DOHH2 (cell line): ENCODE measurements around the gene TRAK2.

ENCODE experiments used
- H3F3A ChIP-seq: fragments of 200-600 bp; sonication (generic), shearing (Covaris generic); 2 replicates; pipeline ENCODE4 v1.6.0; 2016; ENCODE audit warnings: antibody characterized with exemption, mild to moderate bottlenecking; ENCODE audit not compliant: control insufficient read depth, insufficient read depth
- H3K27ac ChIP-seq: fragments of 200-600 bp; sonication (generic); 2 replicates; pipeline ENCODE4 v1.5.1; 2014; ENCODE audit warnings: low read depth, mild to moderate bottlenecking, low read length, moderate library complexity
- H3K27me3 ChIP-seq: fragments of 200-600 bp; sonication (generic); 2 replicates; pipeline ENCODE4 v1.6.1; 2014; ENCODE audit warnings: mild to moderate bottlenecking, low read length, mixed read lengths; ENCODE audit not compliant: control insufficient read depth
- H3K36me3 ChIP-seq: fragments of 200-600 bp; sonication (generic); 2 replicates; pipeline ENCODE4 v1.6.1; 2014; ENCODE audit warnings: mild to moderate bottlenecking, low read length, moderate library complexity, mixed read lengths; ENCODE audit not compliant: control insufficient read depth
- H3K4me1 ChIP-seq: fragments of 200-600 bp; sonication (generic); 2 replicates; pipeline ENCODE4 v1.6.1; 2014; ENCODE audit warnings: mild to moderate bottlenecking, low read length, mixed read lengths; ENCODE audit not compliant: control insufficient read depth
- H3K4me2 ChIP-seq: fragments of 200-600 bp; sonication (generic); 2 replicates; pipeline ENCODE4 v1.6.0; 2014; ENCODE audit warnings: mild to moderate bottlenecking, low read length, moderate library complexity
- H3K4me3 ChIP-seq: fragments of 200-600 bp; sonication (generic); 2 replicates; pipeline ENCODE4 v1.5.1; 2014; ENCODE audit warnings: mild to moderate bottlenecking, low read length, mixed read lengths
- H3K79me2 ChIP-seq: fragments of 200-600 bp; sonication (generic); 2 replicates; pipeline ENCODE4 v1.6.1; 2014; ENCODE audit warnings: mild to moderate bottlenecking, low read length, mixed read lengths; ENCODE audit not compliant: control insufficient read depth
- H3K9me2 ChIP-seq: fragments of 200-600 bp; sonication (generic); replicated peaks from 2 replicates; pipeline ENCODE4 v1.6.1; 2014; ENCODE audit warnings: mild to moderate bottlenecking, low read length, mixed read lengths; ENCODE audit not compliant: control insufficient read depth
- H3K9me3 ChIP-seq: fragments of 200-600 bp; sonication (generic); 2 replicates; pipeline ENCODE4 v1.6.1; 2014; ENCODE audit warnings: antibody characterized with exemption, low read length, mixed read lengths; ENCODE audit not compliant: control insufficient read depth, insufficient read depth
- H4K20me1 ChIP-seq: fragments of 200-600 bp; sonication (generic); 2 replicates; pipeline ENCODE4 v1.6.0; 2014; ENCODE audit warnings: low read depth, mild to moderate bottlenecking, antibody characterized with exemption, low read length, moderate library complexity; ENCODE audit not compliant: control insufficient read depth, insufficient read depth
- CTCF ChIP-seq: fragments of 200-600 bp; sonication (generic); IDR thresholded peaks from one replicate; pipeline ENCODE4 v1.5.1; 2014; ENCODE audit warnings: antibody characterized with exemption, mild to moderate bottlenecking, low read depth, low read length; ENCODE audit not compliant: poor library complexity, severe bottlenecking
- EZH2phosphoT487 ChIP-seq: fragments of 200-600 bp; sonication (generic); IDR thresholded peaks from 2 replicates; pipeline ENCODE4 v1.6.1; 2017; ENCODE audit warnings: borderline replicate concordance, mild to moderate bottlenecking, antibody characterized with exemption, low read length, moderate library complexity, mixed read lengths

TRAK2 gene

GRCh38 chr2:201447086-201447485 lies 4.2 kb downstream of the TRAK2 start:
- Histone ChIP-seq H3F3A (0 out of 2 replicates have a peak, but pooled peaks cover 3% of the 10 kb centered on the region), H3K79me2 (peaks cover 8% of the 10 kb centered on the region), H3K4me1 (peaks cover 5% of the 10 kb centered on the region), H3K4me3 (no peak overlapping the region), H3K27ac (no peak overlapping the region), H3K4me2 (no peak overlapping the region), H3K36me3 (no peaks in the 10 kb centered on the region), H3K27me3 (no peaks in the 10 kb centered on the region; the same call in 1 of the 2 replicates), H3K9me3 (no peaks in the 10 kb centered on the region), H4K20me1 (no peaks in the 10 kb centered on the region; the same call in 1 of the 2 replicates), H3K9me2 (no peaks in the 10 kb centered on the region)
- no peak for TF ChIP-seq CTCF
- no peak for TF ChIP-seq EZH2phosphoT487

- no peak for TF ChIP-seq EZH2phosphoT487
- no peak for TF ChIP-seq CTCF
- peaks cover 7% of the 10 kb centered on the region for H3K79me2 ChIP-seq
- no peaks in the 10 kb centered on the region for H3K9me2 ChIP-seq
- no peak overlapping the region for H3K27ac ChIP-seq
- H3F3A ChIP-seq = peaks cover 9% of the 10 kb centered on the region; the same call in 1 of the 2 replicates
- H3K9me3 ChIP-seq = no peaks in the 10 kb centered on the region
- no peak overlapping the region for H3K4me3 ChIP-seq
- peaks cover 17% of the 10 kb centered on the region for H3K4me1 ChIP-seq
- no peaks in the 10 kb centered on the region for H3K27me3 ChIP-seq
- H4K20me1 ChIP-seq = no peaks in the 10 kb centered on the region; the same call in 1 of the 2 replicates
- H3K4me2 ChIP-seq = no peak overlapping the region
- no peaks in the 10 kb centered on the region for H3K36me3 ChIP-seq
These were observed 6.4 kb downstream of the TRAK2 start for GRCh38 chr2:201444746-201445465.

- no peaks in the 10 kb centered on the region for H3K9me2 ChIP-seq
- peaks cover 17% of the 10 kb centered on the region for H3K4me1 ChIP-seq
- H4K20me1 ChIP-seq = no peaks in the 10 kb centered on the region
- H3K36me3 ChIP-seq = no peaks in the 10 kb centered on the region
- peaks cover 6% of the 10 kb centered on the region; the same call in 1 of the 2 replicates for H3F3A ChIP-seq
- peak overlapping the region; percentile 58 for H3K4me2 ChIP-seq
- H3K79me2 ChIP-seq = peaks cover 7% of the 10 kb centered on the region
- H3K27me3 ChIP-seq = no peaks in the 10 kb centered on the region
- H3K27ac ChIP-seq = peak overlapping the region; percentile 17; the same call in 1 of the 2 replicates
- no peaks in the 10 kb centered on the region for H3K9me3 ChIP-seq
- peak overlapping the region; percentile 38 for H3K4me3 ChIP-seq
- TF ChIP-seq CTCF (no peak), EZH2phosphoT487 (no peak)
These were observed 9.8 kb downstream of the TRAK2 start for GRCh38 chr2:201441409-201441808.
